GM12875 (cell line): ENCODE measurements around the gene MRM2.
A peak's percentile ranks its signal among the peaks of the same experiment; 100 is the strongest.

ENCODE experiments used
- H3K4me3 ChIP-seq: one replicate; pipeline ENCODE4 v1.5.1; 2011; ENCODE audit warnings: low read depth, low read length, control low read depth
- TF ChIP-seq, protein P1 (sequence below): IDR thresholded peaks from 2 replicates; pipeline ENCODE4 v1.5.1; 2011; ENCODE audit warnings: low read depth, mild to moderate bottlenecking, control low read depth, inconsistent platforms, low read length, moderate library complexity, borderline replicate concordance; ENCODE audit not compliant: insufficient read depth

The MRM2 gene

DNA sequence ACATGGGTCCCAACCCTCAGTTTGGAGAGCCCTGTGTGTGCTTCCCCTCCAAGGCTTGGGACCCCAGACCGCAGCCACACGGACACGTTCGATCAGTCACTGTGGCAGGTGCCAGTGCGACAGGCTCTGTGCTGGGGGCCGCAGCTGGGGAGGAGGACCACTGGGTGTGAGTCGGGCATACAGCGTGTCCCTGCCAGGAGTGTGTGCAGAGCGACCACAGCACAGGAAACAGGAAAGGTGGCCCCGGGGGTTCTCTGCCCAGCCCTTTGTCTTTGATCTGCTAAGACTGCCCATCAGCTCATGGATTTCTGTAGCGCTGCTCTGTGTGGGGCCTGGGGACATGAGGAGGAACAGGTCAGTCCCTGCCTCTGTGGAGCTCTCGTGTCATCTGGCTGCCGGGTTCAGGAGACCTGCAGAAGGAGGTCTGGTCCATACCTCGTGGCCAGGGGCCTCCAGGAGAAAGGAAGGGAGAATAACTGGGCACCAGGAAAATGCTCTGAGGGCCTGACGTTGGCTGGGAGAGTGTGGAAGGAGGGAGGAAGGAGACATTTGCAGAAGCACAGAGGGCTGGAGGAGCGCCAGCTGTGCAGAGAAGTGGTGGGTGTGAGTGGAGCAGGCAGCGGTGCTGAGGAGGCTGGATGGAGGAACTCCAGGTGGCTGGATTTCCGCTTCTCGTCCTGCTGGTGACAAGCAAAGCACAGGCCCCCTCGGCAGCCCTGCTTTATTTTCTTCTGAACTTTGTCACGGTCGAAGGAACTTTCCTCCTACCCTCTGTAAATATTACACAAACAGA is 4.1 kb upstream of the MRM2 start:
- no peak overlapping the region for H3K4me3 ChIP-seq
- TF ChIP-seq, protein P1, sequence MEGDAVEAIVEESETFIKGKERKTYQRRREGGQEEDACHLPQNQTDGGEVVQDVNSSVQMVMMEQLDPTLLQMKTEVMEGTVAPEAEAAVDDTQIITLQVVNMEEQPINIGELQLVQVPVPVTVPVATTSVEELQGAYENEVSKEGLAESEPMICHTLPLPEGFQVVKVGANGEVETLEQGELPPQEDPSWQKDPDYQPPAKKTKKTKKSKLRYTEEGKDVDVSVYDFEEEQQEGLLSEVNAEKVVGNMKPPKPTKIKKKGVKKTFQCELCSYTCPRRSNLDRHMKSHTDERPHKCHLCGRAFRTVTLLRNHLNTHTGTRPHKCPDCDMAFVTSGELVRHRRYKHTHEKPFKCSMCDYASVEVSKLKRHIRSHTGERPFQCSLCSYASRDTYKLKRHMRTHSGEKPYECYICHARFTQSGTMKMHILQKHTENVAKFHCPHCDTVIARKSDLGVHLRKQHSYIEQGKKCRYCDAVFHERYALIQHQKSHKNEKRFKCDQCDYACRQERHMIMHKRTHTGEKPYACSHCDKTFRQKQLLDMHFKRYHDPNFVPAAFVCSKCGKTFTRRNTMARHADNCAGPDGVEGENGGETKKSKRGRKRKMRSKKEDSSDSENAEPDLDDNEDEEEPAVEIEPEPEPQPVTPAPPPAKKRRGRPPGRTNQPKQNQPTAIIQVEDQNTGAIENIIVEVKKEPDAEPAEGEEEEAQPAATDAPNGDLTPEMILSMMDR: no peak

DNA sequence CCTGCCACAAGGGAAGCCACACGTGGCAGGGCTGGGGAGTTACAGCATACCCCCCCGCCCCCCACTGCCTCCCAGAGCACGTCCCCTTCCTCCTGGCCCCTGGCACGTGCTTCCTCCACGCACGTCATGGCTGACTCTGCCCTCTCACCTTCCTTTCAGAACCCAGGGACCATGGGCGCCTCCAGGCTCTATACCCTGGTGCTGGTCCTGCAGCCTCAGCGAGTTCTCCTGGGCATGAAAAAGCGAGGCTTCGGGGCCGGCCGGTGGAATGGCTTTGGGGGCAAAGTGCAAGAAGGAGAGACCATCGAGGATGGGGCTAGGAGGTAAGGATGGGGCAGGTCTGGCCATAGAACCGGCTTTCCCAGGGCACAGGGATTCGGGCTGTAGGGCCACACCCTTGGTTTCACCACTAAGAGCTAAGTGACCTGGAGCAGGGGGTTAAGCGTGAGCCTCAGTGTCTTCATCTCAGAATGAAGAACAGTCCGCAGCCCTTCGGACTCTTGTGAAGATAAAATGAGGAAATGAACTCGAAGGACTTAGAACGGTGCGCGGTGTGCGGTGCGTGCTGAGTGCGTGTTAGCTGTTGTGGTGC is 2.5 kb upstream of the MRM2 start:
- TF ChIP-seq, protein P1: no peak
- no peak overlapping the region for H3K4me3 ChIP-seq

DNA sequence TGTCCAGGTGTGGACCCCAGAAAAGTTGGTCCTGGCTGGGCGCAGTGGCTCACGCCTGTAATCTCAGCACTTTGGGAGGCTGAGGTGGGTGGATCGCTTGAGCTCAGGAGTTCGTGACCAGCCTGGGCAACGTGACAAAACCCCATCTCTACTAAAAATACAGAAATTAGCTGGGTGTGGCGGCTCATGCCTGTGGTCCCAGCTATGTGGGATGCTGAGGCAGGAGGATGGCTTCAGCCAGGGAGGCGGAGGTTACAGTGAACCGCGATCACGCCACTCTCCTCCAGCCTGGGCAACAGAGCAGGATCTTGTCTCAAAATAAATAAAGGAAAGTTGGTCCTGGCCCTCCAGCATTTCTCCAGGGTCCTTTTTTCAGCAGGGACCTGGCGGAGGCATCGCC is 1.5 kb upstream of the MRM2 start:
- TF ChIP-seq, protein P1: no peak
- H3K4me3 ChIP-seq: no peak overlapping the region

DNA sequence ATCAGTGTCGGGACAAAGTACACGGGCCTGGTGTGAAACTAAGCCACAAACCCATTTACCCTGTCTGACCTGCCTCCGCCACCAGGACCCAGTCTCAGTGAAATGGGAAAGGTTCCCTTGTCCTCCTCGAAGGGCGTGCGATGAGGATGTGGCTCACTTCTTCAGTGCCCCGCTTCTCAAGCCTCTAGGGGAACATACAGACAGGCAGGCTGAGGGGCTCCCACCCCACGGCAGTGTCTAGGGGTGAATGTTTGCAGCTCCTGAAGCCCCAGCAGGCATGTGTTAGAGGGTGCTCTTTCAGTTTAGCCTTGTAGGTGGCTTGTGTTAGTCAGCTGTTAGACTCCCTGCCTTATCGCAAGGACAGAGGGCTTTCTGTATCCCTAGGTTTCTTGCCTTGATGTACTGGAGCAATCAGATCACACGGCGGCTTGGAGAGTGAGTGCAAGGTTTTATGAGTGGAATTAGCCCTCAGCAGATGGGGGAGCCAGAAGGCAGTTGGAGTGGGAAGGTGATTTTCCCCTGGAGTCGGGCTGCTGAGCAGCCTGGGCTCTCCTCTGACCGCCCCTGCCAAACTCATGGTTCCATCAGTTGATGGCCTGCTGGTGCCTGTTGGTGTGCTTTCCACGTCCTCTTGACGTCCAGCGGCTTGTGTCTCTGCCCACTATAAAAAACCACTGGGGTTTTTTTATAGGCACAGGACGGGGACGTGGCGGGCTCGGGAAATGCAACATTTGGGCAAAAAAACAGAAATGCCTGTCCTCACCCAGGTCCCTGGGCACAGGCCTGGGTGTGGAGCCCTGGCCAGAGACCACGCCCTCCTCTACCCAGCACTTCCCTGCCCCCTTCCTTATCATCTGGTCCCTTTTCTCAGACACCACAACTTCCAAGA is 780 bp upstream of the MRM2 start:
- TF ChIP-seq, protein P1: no peak

DNA sequence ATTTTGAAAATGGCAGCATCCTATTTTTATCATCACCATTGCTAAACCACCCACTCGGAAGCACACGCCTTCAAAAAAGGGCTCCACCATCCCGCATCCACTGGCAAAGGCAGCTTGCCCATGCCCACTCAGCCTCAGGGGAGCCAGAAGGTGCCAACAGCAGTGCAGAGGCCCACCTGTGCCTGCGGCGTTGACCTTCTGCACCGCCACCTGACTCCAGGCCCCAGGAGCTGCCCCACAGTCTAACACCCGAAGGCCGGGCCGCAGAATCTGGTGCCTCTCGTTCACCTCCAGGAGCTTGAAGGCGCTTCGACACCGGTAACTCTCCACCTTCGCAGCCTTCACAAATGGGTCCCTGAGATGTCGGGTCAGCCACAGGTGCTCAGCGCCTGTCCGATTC is 2.8 kb downstream of the MRM2 start:
- TF ChIP-seq, protein P1: no peak
- no peak overlapping the region for H3K4me3 ChIP-seq

More for the DNA sequence above, 780 bp upstream of the MRM2 start:
- peak overlapping the region; percentile 91 for H3K4me3 ChIP-seq

DNA sequence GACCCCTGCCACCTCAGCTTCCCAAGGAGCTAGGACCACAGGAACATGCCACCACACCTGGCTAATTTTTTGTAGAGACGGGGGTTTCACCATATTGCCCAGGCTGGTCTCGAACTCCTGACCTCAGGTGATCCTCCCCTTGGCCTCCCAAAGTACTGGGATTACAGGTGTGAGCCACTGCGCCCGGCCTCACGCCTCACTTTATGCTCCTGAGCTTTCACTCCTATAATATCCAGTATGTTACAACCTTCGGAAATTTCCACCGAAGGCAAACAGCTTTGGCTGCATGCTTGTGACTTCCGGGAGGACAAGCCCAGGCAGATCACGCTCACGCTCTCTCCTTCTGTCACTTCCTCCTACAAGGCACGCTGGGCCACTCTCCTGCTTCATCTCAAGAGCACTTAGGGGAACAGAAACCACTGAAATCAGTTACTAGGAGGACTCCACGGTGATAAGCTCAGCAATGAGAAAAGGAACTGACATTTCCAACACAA is 4.8 kb downstream of the MRM2 start:
- TF ChIP-seq, protein P1: no peak
- H3K4me3 ChIP-seq: no peak overlapping the region

DNA sequence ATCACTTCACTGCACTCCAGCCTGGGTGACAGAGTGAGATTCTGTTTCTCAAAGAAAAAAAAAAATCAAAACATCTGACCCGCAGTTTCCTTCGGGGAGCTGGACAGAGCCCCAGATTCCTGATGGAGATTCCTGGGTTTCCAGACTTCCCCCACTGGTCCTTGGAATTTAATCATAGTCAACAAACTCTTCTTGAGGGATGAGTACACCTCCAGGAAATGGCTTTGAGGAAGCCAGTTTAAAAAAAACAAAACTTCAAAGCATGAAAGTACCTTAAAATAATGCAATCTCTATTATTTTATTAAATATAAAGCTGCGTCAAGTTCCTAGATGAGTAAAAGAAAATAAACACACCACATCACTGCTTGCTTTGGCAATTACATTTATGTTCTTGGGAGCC is 8.1 kb downstream of the MRM2 start:
- no peak overlapping the region for H3K4me3 ChIP-seq
- TF ChIP-seq, protein P1: no peak
